ENCODE measurements around the gene NOS3. TPM values are rescaled to one million over a fixed set of nuclear protein-coding genes. Genes with fewer than 3 reads are reported as not detected.

NOS3 gene
- polyA plus RNA-seq, 1 of the 3 experiments (the other 2 are of a cell fraction): 0.41 TPM

GRCh38 chr7:150947241-150947745, 43.5 kb upstream of the NOS3 start:
- POLR2A ChIA-PET: interaction anchor here (0.7 to 2.6 kb wide), 4 partner anchors 12 to 160 kb away, joined by 8 to 14 read pairs (median 8); no protein-coding TSS in a partner anchor
- no peak overlapping the region for H2AFZ ChIP-seq (ENCODE audit: low read depth)
- H3K36me3 ChIP-seq (replicated peaks in 1 of 2; ENCODE audit: control insufficient read depth in 1 of 2, insufficient read depth in 2 of 2, low read length in 1 of 2): no peaks in the 10 kb centered on the region
- peaks cover 0 to 86% of the 10 kb centered on the region in 2 experiments; a peak in 2 of 4 replicates for H3K4me1 ChIP-seq (ENCODE audit: control insufficient read depth in 1 of 2, insufficient read depth in 2 of 2, low read depth in 1 of 2, low read length in 1 of 2)
- no peaks in the 10 kb centered on the region for H3K79me2 ChIP-seq (ENCODE audit: insufficient read depth)
- no peaks in the 10 kb centered on the region for H3K27me3 ChIP-seq (ENCODE audit: insufficient read depth)
- H4K20me1 ChIP-seq (ENCODE audit: insufficient read depth): no peaks in the 10 kb centered on the region
- no peaks in the 10 kb centered on the region for H3K9me2 ChIP-seq
- TF ChIP-seq RCOR1 (IDR thresholded peaks at IDR 0.05; ENCODE audit: low read length) (no peak), ELF1 (IDR thresholded peaks at IDR 0.05) (no peak), SIN3A (IDR thresholded peaks at IDR 0.05; ENCODE audit: borderline replicate concordance, low read depth, low read length) (no peak), CHD2 (IDR thresholded peaks at IDR 0.05; ENCODE audit: low read length, partially characterized antibody) (no peak), RXRA (IDR thresholded peaks at IDR 0.05; ENCODE audit: borderline replicate concordance, low read depth) (no peak), RFX5 (IDR thresholded peaks at IDR 0.05; ENCODE audit: low read length) (no peak)
- TF ChIP-seq, protein P1, sequence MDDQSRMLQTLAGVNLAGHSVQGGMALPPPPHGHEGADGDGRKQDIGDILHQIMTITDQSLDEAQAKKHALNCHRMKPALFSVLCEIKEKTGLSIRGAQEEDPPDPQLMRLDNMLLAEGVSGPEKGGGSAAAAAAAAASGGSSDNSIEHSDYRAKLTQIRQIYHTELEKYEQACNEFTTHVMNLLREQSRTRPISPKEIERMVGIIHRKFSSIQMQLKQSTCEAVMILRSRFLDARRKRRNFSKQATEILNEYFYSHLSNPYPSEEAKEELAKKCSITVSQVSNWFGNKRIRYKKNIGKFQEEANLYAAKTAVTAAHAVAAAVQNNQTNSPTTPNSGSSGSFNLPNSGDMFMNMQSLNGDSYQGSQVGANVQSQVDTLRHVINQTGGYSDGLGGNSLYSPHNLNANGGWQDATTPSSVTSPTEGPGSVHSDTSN (IDR thresholded peaks at IDR 0.05): no peak
- CTCF ChIA-PET: interaction anchor here (0.6 to 6.6 kb wide), 13 partner anchors 8 to 169 kb away, joined by 3 to 84 read pairs (median 13); no protein-coding TSS in a partner anchor
- H3F3A ChIP-seq (replicated peaks; ENCODE audit: insufficient read depth): no peaks in the 10 kb centered on the region
- H3K4me2 ChIP-seq: no peak overlapping the region
- no peak overlapping the region for H3K4me3 ChIP-seq (ENCODE audit: low read depth in 2 of 2, low read length in 1 of 2)
- WGBS (ENCODE audit: low lambda C conversion rate): 86% methylated on average over 24 of the region's 31 CpGs
- H3K9ac ChIP-seq: no peak overlapping the region
- no peaks in the 10 kb centered on the region for H3K9me3 ChIP-seq
- H3K27ac ChIP-seq (ENCODE audit: low read depth in 2 of 2, low read length in 1 of 2): peak overlapping the region in 1 of 2 experiments; percentile 99; a peak in 2 of 4 replicates
- DNase-seq: peak; percentile 54

- no peaks in the 10 kb centered on the region for H4K20me1 ChIP-seq (ENCODE audit: insufficient read depth)
- 73% methylated on average over 32 of the region's 34 CpGs for WGBS (ENCODE audit: low lambda C conversion rate)
- H3K36me3 ChIP-seq (replicated peaks in 1 of 2; ENCODE audit: control insufficient read depth in 1 of 2, insufficient read depth in 2 of 2, low read length in 1 of 2): no peaks in the 10 kb centered on the region
- no peaks in the 10 kb centered on the region for H3F3A ChIP-seq (replicated peaks; ENCODE audit: insufficient read depth)
- H3K4me1 ChIP-seq (ENCODE audit: control insufficient read depth in 1 of 2, insufficient read depth in 2 of 2, low read depth in 1 of 2, low read length in 1 of 2): peaks cover 0 to 85% of the 10 kb centered on the region in 2 experiments; a peak in 2 of 4 replicates
- no peaks in the 10 kb centered on the region for H3K9me3 ChIP-seq
- no peak overlapping the region for H3K9ac ChIP-seq
- peak; percentile 28 for DNase-seq
- no peak overlapping the region for H3K4me2 ChIP-seq
- H3K27me3 ChIP-seq (ENCODE audit: insufficient read depth): 0 out of 2 replicates have a peak, but pooled peaks cover 2% of the 10 kb centered on the region
- H3K27ac ChIP-seq (ENCODE audit: low read depth in 2 of 2, low read length in 1 of 2): peak overlapping the region in 1 of 2 experiments; percentile 99; a peak in 2 of 4 replicates
- CTCF ChIA-PET: interaction anchor here (0.6 to 6.6 kb wide), 18 partner anchors 8 to 166 kb away, joined by 3 to 84 read pairs (median 4); no protein-coding TSS in a partner anchor
- no peak overlapping the region for H3K4me3 ChIP-seq (ENCODE audit: low read depth in 2 of 2, low read length in 1 of 2)
- no peak for TF ChIP-seq USF1 (IDR thresholded peaks at IDR 0.05; ENCODE audit: borderline replicate concordance, low read depth)
- no peak for TF ChIP-seq RXRA (IDR thresholded peaks at IDR 0.05; ENCODE audit: borderline replicate concordance, low read depth)
- TF ChIP-seq, protein P2, sequence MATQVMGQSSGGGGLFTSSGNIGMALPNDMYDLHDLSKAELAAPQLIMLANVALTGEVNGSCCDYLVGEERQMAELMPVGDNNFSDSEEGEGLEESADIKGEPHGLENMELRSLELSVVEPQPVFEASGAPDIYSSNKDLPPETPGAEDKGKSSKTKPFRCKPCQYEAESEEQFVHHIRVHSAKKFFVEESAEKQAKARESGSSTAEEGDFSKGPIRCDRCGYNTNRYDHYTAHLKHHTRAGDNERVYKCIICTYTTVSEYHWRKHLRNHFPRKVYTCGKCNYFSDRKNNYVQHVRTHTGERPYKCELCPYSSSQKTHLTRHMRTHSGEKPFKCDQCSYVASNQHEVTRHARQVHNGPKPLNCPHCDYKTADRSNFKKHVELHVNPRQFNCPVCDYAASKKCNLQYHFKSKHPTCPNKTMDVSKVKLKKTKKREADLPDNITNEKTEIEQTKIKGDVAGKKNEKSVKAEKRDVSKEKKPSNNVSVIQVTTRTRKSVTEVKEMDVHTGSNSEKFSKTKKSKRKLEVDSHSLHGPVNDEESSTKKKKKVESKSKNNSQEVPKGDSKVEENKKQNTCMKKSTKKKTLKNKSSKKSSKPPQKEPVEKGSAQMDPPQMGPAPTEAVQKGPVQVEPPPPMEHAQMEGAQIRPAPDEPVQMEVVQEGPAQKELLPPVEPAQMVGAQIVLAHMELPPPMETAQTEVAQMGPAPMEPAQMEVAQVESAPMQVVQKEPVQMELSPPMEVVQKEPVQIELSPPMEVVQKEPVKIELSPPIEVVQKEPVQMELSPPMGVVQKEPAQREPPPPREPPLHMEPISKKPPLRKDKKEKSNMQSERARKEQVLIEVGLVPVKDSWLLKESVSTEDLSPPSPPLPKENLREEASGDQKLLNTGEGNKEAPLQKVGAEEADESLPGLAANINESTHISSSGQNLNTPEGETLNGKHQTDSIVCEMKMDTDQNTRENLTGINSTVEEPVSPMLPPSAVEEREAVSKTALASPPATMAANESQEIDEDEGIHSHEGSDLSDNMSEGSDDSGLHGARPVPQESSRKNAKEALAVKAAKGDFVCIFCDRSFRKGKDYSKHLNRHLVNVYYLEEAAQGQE (IDR thresholded peaks at IDR 0.05; ENCODE audit: low read depth, low read length): no peak
- no peak for TF ChIP-seq RFX5 (IDR thresholded peaks at IDR 0.05; ENCODE audit: low read length)
- no peak for TF ChIP-seq RCOR1 (IDR thresholded peaks at IDR 0.05; ENCODE audit: low read length)
- no peak for TF ChIP-seq EZH2phosphoT487 (IDR thresholded peaks at IDR 0.05; ENCODE audit: borderline replicate concordance, low read depth)
- TF ChIP-seq MAX (IDR thresholded peaks at IDR 0.05; ENCODE audit: low read depth): no peak
- no peak for TF ChIP-seq MXI1 (IDR thresholded peaks at IDR 0.05; ENCODE audit: low read depth, low read length)
- no peak for TF ChIP-seq TCF12 (IDR thresholded peaks at IDR 0.05)
- no peak for TF ChIP-seq EP300 (IDR thresholded peaks at IDR 0.05; ENCODE audit: borderline replicate concordance in 1 of 2, low read depth in 1 of 2, low read length in 1 of 2)
- no peak for TF ChIP-seq YY1 (IDR thresholded peaks at IDR 0.05; ENCODE audit: low read depth)
- TF ChIP-seq POLR2AphosphoS5 (IDR thresholded peaks at IDR 0.05; ENCODE audit: low read depth, low read length): no peak
- no peaks in the 10 kb centered on the region for H3K79me2 ChIP-seq (ENCODE audit: insufficient read depth)
- H2AFZ ChIP-seq (ENCODE audit: low read depth): no peak overlapping the region
- no peaks in the 10 kb centered on the region for H3K9me2 ChIP-seq
- POLR2A ChIA-PET: interaction anchor here (0.7 to 2.5 kb wide), 3 partner anchors 15 to 17 kb away, joined by 3 to 14 read pairs (median 3); no protein-coding TSS in a partner anchor
Observed at GRCh38 chr7:150947761-150948651, 42.8 kb upstream of the NOS3 start.
